Stimulated activated CD4-positive, alpha-beta T cell treated with anti-CD3 and anti-CD28 coated beads, Interleukin-12 subunit alpha, Interleukin-12 subunit beta, amount 100 ng/mL, for 48 hours (primary cell): ENCODE measurements around the gene PSMG3.
A peak's percentile ranks its signal among the peaks of the same experiment; 100 is the strongest.

Source experiments
- DNase-seq, 3 donors: peaks; one replicate each; pipeline ENCODE4 v3.0.0-alpha.2; 2020; ENCODE audit warnings: low read depth in 2 of 3, low spot score in 1 of 3

The PSMG3 gene

DNA sequence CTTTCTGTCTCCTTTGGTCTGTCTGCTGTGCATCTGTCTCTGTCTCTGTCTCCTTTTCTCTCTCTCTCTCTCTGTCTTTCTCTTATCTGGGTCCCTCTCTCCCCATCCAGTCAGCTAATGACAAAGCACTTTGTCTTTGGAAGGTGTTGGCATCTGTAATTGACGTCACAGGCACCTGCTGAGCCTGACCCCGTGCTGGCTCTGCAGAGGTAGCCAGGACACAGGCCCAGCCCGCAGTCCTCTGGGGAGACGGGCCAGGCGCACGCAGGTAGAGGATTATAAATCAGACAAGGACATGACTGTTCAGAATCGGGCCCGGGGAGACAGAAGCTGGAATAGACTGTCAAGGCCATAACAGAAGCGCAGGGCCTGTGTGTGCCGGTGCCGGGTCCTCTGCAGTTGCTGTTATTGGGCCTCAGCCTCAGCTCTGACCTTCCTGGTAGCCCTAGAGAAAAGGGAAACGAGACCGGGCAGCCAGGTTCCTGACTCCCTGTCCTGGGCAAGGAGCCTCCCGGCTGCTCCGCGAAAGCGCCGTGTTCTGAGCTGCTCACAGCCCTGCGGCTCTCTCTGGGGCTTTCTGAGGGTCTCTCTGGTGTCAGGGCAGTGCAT is 10.7 kb upstream of the PSMG3 start:
- DNase-seq: no peak

DNA sequence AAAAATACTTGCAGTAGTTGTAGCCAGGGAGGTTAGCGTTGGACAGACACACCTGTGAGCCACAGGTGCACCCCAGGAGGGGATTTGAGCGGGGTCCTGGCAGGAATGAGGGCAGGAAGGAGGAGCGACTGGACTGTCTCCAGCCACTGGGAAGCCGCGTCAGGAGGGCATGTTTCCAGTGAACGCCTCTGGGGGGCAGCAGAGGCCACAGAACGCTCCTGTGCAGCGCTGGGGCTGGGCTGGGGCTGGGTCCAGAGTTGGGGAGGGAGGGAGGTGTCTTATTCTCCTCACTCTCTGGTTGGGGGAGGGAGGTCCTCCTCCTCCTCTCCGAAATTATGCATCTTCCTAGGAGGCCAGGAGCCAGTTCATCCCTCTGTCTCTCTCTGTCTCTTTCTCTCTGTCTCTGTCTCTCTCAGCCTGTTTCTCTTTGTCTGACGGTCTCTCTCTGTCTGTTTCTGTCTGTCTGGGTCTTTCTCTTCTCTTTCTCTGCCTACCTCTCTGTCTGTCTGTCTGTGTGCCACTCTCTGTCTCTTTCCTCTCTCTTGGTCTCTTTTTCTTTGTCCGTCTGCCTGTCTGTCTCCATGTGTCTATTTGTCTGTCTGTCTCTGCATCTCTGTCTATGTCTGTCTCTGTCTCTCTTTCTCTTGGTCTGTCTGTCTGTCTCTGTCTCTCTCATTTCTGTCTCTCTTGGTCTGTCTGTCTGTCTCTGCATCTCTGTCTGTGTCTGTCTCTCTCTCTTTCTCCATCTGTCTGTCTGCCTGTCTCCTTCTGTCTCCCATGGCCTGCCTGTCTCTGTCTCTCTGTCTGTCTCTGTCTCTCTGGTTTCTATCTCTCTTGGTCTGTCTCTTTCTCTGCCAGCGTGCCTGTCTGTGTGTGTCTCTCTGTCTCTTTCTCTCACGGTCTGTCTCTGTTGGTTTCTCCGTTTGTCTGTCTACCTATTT is 9.9 kb upstream of the PSMG3 start:
- peak; percentile 44 to 74 (median 61) for DNase-seq

DNA sequence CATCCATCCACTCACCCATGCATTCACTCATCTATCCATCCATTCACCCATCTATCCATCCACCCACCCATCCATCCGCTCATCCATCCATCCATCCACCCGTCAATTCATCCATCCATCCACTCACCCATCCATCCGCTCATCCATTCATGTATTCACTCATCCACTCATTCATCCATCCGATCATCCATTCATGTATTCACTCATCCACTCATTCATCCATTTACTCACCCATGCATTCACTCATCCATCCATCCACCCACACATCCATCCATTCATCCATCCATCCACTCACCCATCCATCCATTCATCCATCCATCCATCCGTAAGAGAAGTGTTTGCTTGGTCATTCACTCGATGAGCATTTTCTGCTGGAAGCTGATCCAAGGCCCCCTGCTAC is 8.7 kb upstream of the PSMG3 start:
- no peak for DNase-seq

DNA sequence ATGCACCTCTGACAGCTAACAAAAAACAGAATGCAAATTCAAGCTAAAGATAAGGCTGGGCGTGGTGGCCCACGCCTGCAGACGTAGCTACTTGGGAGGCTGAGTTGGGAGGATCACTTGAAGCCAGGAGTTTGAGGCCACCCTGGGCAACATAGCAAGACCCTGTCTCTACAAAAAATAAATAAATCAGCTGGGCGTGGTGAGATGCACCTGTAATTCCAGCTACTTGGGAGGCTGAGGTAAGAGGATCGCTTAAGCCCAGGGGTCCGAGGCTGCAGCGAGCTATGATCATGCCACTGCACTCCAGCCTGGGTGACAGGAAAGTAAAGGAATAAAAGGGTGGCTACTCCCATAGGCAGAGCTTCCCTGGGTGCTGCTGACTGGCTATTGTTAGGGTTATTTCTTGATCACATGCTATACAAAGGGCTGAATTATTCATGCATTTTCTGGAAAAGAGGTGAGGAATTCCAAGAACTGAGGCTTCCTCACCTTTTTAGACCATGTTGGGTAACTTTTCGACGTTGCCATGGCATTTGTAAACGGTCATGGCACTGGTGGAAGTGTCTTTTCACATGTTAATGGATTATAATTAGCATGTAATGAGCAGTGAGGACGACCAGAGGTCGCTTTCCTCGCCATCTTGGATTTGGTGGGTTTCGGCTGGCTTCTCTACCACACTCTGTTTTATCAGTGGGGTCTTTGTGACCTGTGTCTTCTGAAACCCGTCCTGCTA is 6.9 kb upstream of the PSMG3 start:
- DNase-seq: no peak

DNA sequence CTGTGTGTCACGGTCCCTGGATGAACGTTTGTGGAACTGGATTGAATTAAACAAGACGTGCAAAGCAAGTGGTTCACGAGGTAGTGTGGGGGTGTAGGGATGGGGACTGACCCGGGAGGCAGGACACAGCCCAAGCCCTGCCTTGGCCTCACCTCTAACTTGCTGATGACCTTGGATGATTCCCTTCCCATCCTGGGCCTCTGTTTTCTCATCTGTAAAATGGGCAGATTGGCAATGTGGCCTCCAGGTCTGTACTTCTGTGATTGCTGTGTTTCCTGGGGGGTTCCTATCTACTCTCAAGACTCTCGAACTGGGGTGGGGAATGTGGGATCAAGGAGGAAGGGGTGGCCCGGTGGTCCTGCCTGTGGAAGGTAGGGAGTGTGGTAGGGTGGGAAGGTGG is 6.0 kb upstream of the PSMG3 start:
- DNase-seq: no peak

DNA sequence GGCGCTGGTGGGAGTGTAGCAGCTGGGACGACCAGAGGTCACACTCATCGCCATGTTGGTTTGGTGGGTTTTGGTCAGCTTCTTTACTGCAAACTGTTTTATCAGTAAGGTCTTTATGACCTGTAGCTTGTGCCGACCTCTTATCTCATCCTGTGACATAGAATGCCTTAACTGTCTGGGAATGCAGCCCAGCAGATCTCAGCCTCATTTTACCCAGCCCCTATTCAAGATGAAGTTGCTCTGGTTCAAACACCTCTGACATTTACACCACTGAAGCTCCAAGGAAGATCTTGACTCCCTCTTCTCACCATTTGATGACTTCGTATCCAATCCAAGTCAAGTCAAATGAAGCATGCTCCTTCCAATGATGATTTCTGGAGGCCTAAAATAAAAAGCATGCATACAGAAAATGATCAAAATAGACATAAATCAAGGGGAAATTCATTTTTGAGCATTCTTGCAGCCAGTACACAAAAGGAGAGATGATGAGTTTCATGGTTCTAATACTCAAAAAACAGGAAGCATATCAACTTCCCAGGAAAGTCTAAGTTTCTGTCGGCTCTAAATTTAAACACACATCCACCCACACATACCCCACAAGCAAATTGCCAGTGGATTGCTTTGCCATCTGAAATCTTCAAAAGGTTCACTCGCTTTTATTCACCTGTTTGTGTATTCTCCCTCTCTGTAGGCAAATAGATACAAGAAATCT is 2.4 kb upstream of the PSMG3 start:
- no peak for DNase-seq

DNA sequence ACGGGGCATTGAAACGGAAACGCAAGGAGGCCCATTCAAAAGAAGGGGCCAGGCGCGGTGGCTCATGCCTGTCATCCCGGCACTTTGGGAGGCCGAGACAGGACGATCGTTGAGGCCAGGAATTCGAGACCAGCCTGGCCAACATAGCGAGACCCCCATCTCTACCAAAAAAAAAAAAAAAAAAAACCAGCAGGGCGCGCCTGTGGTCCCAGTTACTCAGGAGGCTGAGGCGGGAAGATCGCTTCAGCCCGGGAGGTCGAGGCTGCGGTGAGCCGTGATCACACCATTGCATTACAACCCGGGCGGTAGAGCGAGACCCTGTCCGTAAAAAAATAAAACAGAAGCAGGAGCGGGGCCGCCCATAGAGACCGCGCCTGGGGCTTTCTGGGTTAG is 396 bp downstream of the PSMG3 start:
- no peak for DNase-seq

DNA sequence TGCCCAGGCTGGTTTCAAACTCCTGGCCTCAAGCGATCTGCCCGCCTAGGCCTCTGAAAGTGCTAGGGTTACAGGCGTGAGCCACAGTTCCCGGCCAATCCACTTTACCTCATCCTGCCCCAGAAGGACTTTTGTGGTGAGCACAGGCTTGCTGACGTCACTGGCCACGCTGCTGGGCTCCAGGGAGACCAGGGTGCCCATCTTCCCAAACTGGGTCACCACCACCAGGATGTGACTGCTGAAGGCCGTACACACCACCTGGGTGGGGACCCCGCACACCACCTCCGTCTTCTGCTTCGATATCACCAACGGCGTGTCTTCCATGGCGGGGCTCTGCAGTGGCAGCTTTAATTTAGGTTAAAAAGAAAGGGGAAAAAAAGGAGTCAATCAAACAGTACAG is 816 bp downstream of the PSMG3 start:
- DNase-seq: peak in 2 of 3 donors; percentile 14 to 34

DNA sequence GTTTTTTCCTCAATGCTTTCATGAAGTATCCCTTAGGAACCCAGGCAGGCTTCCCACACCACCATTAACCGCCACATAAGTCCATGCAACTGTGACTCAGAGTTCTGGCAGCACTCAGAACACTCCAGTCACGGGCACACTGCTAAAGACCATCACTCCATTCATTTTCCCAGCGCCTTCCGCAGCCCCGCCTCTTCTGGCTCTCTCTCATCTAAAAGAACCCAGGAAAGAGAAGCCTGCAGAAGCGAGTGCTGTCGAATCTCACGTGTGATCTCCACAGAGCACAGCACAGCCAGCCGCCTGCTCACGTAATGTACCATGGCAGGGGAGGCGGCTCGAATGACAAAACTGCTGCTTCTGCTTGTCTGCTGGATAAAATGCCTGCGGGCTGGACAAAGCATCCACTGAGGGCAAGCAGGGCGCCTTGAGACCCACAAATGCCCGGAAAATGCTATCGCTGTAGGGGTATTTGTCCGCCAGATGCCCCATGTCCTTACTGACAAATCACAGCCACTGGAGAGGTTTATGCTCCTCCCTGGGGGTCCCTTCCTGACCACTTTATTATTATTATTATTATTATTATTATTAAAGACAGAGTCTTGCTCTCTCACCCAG is 1.8 kb downstream of the PSMG3 start:
- DNase-seq: no peak

DNA sequence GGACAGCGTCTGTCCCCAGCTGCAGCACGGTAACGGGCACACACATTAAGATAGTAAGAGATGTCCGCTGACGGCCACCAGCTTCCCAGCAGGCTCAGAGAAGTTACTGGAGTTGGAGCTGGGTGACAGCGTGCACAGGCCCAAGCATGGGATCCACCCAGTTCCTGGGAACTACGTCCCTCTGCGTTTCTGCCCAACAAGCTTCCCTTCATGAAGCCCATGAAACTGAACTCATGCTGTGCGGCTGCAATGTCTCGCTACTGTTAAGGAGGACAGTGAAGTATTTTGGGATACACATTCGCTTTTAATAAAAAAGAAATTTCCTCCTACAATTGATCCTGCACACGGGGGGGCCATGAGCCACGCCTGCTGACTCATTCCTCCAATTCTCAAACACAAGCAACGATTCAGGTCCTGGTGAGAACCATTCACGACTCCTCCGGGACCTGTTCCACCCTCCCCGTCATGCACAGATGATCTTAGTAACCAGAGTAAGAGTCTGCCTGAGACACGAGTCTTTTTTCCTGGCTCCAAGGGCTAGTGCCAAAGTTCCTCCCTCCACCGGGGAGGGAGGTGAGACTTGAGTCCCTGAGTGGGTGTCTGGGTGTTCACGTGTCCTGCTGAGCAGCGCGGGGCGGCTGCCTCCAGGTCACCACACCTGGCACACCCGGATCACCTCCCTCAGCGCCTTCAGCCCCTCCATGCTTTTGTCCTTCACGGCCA is 2.6 kb downstream of the PSMG3 start:
- no peak for DNase-seq

DNA sequence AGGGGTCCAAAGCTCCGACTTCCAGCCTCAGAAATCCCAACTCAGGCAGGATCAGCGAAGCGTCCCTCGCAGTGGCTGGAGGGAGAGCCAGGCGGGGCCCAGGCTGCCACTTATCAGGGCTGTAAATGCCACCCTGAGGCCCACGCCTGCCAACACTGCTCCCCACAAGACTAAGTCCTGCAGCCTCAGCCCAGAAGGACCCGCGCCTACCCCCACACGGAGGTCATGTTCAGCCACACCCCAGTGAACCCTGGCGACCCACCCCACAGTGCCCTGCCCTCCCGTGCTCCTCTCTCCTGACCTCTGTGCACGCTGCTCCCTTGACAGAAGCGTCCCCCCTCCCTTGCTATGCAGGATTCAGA is 3.2 kb downstream of the PSMG3 start:
- no peak for DNase-seq

DNA sequence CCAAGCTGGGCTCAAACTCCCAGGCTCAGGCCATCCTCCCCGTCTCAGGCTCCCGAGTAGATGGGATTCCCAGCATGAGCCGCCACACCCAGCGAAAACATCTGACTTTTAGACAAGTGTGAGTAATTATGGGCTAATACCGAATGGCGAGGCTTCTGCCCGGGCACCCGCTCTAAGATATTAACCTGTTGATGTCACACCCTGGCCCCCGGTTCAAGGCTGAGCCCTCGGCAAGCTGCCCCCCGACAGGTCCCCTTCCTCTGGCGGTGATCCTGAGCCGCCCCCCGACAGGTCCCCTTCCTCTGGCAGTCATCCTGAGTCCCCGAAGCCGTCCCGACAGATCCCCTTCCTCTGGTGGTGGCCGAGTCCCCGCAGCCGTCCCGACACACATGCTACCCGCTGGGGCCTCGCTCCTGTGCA is 5.2 kb downstream of the PSMG3 start:
- DNase-seq: no peak

DNA sequence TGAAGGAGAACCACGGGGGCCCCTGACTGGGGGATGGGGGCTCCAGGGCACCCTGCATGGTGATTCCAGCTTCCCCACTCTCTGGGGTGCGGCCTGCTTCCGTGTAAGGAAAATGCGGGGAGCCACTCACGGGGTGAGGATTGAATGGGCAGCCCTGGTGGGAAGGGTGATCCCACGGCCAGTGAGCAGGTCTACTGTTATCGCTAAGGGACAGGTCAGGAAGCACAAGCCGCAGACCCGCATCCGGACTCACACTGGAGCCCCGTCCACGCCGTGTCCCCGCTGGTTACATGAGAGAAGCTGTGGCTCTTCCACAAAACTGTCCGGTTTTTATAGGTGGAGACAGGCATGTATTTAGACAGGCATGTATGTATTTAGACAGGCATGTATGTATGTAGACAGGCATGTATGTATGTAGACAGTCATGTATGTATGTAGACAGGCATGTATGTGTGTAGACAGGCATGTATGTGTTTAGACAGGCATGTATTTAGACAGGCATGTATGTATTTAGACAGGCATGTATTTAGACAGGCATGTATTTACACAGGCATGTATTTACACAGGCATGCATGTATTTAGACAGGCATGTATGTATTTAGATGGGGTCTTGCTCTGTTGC is 5.7 kb downstream of the PSMG3 start:
- DNase-seq: no peak

DNA sequence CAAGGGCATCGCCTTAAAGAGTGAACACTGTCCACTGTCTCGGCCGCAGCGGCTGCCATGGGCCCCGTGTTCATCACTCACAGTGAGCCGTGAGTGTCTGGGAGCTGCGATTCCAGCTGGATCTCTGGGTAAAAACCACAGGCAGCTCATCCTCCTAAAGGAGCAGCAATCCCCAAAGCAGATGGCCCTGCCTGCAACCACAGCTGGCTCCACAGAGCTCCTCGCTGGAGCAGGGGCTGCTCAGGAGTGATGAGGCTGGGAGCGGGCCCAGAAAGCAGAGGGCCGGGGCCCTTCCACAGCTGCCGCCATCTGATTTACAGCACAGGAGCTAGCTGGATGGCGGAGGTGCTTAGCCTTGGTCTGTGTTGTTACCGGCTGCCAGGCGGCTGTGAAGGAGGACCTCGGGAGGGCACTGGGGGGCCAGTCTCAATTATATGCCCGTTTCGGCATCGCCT is 7.2 kb downstream of the PSMG3 start:
- DNase-seq: no peak

DNA sequence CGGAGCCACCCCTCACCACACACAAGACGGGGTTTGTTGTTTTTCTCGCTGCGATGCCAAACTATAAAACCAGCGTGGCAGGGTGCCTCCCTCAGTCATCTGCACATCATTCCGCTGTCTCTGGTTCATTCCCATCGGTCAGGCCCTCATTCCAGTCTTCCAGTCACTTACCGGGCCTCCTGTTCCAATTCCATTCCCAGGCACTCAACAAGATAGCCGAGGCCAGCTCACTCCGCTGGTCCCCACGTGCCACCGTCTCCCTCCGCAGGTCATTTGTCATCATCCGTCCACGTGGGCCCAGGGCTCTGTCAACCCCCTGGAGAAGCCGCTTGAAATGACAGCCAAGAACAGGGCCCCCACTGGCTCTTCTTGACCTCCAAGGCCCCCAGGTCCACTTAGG is 7.7 kb downstream of the PSMG3 start:
- no peak for DNase-seq

DNA sequence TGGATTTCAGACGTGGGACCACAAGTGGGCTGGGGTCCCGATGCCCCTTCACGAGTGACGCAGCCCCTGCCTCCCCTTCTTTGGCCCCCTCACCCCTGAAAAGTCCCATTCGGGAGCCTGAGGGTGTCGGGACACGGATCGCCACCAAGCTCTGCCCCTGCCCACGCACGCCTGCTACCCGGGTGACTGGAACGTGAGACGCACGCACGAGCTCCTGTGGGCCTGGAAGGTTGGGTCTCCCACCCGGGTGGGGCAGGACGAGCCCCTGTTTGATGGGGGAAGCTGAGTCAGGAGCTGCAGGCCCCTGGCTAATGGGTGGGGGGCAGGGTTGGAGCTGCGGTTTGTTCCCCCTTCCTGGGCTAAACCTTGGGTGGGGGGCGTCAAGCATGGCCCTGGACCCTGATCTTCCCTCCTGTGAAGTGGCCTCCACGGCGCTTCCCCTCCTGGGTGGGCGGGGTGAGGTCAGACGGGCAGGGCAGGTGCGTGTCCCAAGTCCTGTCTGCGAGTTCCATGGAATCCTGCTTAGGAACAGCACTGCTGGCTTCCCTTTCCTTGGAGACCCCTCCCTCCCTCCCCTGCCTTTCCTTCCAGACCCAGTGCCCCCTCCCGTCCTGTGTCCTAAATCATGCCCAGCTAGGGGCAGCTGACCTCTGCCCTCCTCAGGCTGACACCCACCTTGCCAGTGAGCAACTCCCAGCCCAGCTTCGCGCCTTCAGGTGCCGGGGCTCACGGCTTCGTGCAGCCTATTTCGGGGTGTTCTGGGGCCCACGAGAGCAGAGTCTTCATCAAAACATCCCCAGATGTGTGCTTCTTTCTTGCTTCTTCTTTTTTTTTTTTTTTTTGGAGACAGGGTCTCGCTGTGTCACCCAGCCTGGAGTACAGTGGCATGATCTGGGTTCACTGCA is 8.5 kb downstream of the PSMG3 start:
- DNase-seq: no peak

DNA sequence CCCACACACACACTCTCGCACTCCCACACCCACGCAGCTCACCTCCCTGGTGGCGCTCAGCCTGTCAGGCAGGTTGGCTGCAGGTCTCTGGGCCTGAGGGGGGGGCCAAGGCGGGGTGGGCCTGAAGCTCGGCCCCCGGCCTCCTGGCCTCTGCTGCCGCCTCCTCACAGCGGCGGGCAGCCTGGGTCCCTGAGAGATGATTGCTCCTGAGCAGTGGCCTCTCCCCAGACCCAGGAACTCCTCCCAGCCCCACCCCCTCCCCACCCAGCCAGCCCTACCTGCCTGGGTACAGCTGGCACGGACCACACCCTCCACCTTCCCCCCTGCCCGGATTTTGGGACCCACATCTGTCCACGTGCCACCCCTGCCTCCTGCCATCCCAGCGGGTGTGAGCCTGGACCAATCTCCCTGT is 9.2 kb downstream of the PSMG3 start:
- no peak for DNase-seq

DNA sequence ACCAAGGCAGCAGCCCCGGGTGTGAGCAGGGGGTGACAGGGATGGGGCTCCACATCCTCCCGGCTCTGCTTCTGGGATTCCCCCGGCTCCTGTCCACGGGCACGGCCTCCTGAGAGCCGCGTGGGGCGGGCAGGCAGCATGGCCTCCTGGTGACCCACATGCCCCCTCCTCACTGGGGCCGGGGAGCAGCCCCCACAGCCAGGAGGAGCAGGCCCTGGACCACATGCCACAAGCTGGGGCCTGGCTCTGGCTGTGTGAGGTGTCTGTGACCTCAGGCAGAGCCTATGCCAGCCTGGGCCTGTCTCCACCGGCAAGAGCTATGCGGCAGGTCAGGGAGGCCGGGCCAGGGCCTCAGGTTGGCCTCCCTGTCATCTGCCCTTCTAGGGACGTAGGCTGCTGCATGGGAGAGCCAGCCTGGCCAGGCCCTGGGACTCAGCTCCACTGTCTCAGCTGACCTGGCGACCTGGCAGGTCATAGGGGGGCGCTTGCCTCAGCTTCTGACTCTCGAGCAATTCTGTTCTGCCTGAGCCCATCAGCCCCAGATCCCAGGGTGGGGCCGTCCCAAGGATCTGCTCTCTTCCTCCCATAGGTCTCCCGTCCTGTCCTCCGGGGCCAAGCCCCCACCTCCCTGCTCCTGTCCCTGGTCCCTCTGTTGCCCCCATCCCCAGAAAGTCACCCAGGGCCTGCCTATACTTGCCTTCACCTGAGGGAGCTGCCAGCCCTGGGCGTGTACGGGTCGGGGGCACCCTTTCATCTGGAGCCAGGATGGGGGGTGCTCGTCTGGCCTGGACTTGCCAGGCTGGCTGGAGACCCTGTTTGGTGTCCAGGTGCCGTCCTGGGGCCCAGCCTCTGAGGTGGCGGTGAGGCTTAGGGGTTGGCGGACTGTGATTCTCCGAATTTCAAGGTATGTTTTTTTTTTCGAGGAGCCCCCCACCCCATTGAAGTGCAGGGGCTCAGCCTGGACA is 9.9 kb downstream of the PSMG3 start:
- DNase-seq: no peak
